ENCODE measurements around the gene SPSB4. TPM values are rescaled to one million over a fixed set of nuclear protein-coding genes. Genes with fewer than 3 reads are reported as not detected.

SPSB4 gene
- total and polyA plus RNA-seq, 9 of the 15 experiments (the other 6 are each of a cell fraction or from before 2014, with no cell fraction given): not detected

- FAIRE-seq (peak; percentile 69), ATAC-seq (peak; percentile 96), DNase-seq (ENCODE audit: extremely low read depth in 1 of 4, low spot score in 3 of 4) (peak; percentile 21 to 56 (median 45))
- no peaks in the 10 kb centered on the region for H3K79me2 ChIP-seq (ENCODE audit: control insufficient read depth, insufficient read depth, low read length)
- TF ChIP-seq CTCF (IDR thresholded peaks at IDR 0.05 in 2 of 3, conservative IDR thresholded peaks at IDR 0.05 in 1 of 3; ENCODE audit: insufficient read depth in 2 of 3, low read depth in 1 of 3, low read length in 3 of 3) (peak; percentile 41 to 63 (median 55); a peak in 5 of 6 replicates), CREB3 (tag; conservative IDR thresholded peaks at IDR 0.05; ENCODE audit: low read depth) (no peak), RAD51 (IDR thresholded peaks at IDR 0.05; ENCODE audit: borderline replicate concordance, low read depth) (peak; percentile 77), ZNF239 (CRISPR knock-in tag; IDR thresholded peaks at IDR 0.05) (no peak), TOE1 (IDR thresholded peaks at IDR 0.05; ENCODE audit: borderline replicate concordance) (peak; percentile 82), TOE1 (CRISPR knock-in tag; IDR thresholded peaks at IDR 0.05; ENCODE audit: borderline replicate concordance, low read depth) (no peak), RAD21 (CRISPR knock-in tag; conservative IDR thresholded peaks at IDR 0.05 in 1 of 2, IDR thresholded peaks at IDR 0.05 in 1 of 2) (0 out of 4 replicates have a peak, but pooled peaks of 1 of the 2 experiments have one; percentile 26), CBFA2T2 (conservative IDR thresholded peaks at IDR 0.05) (peak; percentile 34; the same call in 1 of the 2 replicates), HBP1 (CRISPR knock-in tag; IDR thresholded peaks at IDR 0.05) (no peak), TFE3 (CRISPR knock-in tag; IDR thresholded peaks at IDR 0.05) (peak; percentile 93)
- H3K4me3 ChIP-seq: no peak overlapping the region
- POLR2A ChIA-PET: interaction anchor here (0.6 to 1.6 kb wide), 4 partner anchors 10 to 92 kb away, joined by 3 read pairs; no protein-coding TSS in a partner anchor
- H3K9me1 ChIP-seq (ENCODE audit: control insufficient read depth, insufficient read depth, low read length): no peaks in the 10 kb centered on the region
- H3K27ac ChIP-seq (ENCODE audit: extremely low read depth, low read depth, low read length): no peak overlapping the region
- no peak overlapping the region for H2AFZ ChIP-seq (ENCODE audit: low read depth, low read length)
- no peaks in the 10 kb centered on the region for H3K9me3 ChIP-seq (replicated peaks; ENCODE audit: control insufficient read depth, insufficient read depth, low read depth, low read length)
- CTCF ChIA-PET (ENCODE audit: low intra/inter-chr PET ratio): no interaction called here
- H3K36me3 ChIP-seq (ENCODE audit: control insufficient read depth, insufficient read depth, low read length): no peaks in the 10 kb centered on the region
- H3K4me2 ChIP-seq (ENCODE audit: insufficient read depth, low read length): no peak overlapping the region
- H3K9ac ChIP-seq (ENCODE audit: insufficient read depth in 1 of 2, low read depth in 2 of 2, low read length in 2 of 2): no peak overlapping the region
- H3K4me1 ChIP-seq (replicated peaks in 1 of 2; ENCODE audit: control insufficient read depth in 2 of 2, insufficient read depth in 2 of 2, low read length in 2 of 2): no peaks in the 10 kb centered on the region
- intact Hi-C loops (cut with micrococcal nuclease) (loop anchor here (5.0 kb wide), 1 partner anchor 77 kb away; no protein-coding TSS in a partner anchor), in situ Hi-C loops (cut with MboI) (no loop called here)
- peaks cover 4 to 14% of the 10 kb centered on the region in 2 experiments for H3K27me3 ChIP-seq (ENCODE audit: control insufficient read depth in 2 of 2, insufficient read depth in 2 of 2, low read length in 2 of 2)
- no TSS peak for BruUV-seq (replicated peaks)
- 12% methylated on average over 13 of the region's 13 CpGs for WGBS (ENCODE audit: insufficient coverage, low coverage, missing lambda C conversion rate)
- H4K20me1 ChIP-seq (replicated peaks; ENCODE audit: control insufficient read depth, insufficient read depth, low read length): no peaks in the 10 kb centered on the region
These were observed 63.8 kb downstream of the SPSB4 start for GRCh38 chr3:141114816-141115460.
